HG02571 (cell line): ENCODE results near the gene CACNA1D.
"Not testable (repeated sequence)": the region's sequence is repeated elsewhere in the genome, so short reads cannot be mapped to it uniquely, and the experiment has no call there.

Source experiments
- ATAC-seq: cut with Tn5 transposase; IDR thresholded peaks from one replicate; pipeline ENCODE4 v1.9.1; 2021; ENCODE audit warnings: mild to moderate bottlenecking, moderate library complexity; ENCODE audit not compliant: unreplicated experiment

CACNA1D gene

DNA sequence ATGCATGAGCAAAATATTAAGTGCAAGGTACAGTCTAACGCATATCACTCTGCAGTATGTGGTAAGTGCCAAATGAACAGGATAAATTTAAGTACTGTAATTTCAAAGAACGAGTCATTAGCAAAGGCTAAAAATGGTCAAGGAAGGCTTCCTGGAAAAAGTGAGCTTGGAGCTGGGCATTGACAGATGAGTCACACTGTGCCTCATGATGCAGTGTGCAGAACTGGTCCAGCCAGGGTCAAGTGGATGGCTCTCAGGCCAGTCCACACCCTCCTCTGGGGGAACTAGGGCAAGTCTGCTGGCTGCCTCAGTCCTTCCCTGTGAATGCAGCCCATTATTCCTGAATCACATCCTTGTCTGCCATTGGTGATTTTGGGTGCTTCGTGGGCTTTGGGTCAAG is 76.3 kb downstream of the CACNA1D start:
- ATAC-seq = no peak

DNA sequence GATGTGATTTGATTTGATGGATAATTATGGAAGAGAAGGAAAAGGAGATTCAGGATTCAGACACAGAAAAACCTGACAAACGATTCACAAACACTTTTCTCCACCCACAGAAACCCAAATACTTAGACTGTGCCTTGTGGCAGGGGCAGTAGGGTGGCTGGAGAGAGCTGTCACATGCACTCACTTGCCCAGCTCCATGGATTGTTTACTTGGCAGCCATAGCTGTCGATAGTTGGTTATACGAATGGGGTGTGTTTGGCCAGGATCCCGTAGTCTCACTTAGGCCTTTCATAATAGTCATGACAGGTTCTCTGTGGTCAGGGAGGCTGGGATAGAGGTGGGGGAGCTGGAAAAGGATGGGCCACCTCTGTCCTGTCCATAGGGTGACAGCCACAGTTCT is 76.9 kb downstream of the CACNA1D start:
- no peak for ATAC-seq

DNA sequence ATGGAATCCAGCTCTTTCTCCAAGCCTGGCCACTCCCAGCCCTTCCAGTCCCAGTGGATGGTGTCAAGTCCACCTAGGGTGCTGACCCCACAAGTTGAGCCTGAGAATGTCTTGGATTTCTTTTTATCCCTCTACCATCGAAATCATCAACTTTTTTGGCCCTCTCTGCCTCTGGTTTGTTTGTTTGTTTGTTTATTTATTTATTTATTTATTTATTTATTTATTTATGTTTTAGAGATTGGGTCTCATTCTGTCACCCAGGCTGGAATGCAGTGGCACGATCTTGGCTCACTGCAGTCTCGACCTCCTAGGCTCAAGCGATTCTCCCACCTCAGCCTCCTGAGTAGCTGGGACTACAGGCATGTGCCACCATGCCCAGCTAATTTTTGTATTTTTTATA is 77.8 kb downstream of the CACNA1D start:
- ATAC-seq = not testable (repeated sequence)

DNA sequence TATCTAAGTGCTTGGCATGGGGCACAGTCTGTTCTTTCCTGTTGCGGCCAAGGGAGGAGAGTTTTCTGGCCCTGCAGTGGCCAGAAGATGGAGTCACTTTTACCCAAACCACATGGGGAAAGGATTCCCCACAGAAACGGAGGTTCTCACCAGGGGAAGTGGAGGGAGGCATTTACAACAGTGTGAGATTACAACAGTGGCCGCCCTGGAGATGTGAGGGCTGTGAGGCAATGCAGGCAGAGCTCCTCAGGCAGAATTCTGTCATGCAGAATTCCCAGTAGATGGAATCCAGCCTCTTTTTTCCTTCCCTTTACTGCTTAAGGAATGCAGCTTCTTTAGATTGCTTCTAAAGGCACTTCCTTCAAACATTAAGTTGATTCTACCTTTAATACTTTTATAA is 83.1 kb downstream of the CACNA1D start:
- ATAC-seq = no peak

DNA sequence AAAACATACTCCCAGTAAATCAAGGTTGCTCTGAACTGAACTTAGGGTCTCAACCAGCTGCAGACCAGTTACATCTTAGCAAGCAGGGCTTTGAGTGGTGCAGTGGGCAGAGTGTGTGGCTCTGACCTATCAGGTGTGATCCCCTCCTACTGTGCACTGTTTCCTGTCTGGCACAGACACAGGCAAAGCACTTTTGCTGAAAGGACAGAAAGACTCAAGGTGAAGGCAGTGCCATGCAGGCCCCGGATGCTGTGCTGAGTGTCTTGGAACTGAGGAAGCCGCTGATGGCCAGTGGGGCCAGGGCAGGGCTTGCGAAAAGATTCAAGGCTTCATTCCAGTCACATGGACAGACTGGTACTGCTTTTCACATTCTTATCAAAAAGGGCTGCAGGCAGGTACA is 85.2 kb downstream of the CACNA1D start:
- ATAC-seq = no peak

DNA sequence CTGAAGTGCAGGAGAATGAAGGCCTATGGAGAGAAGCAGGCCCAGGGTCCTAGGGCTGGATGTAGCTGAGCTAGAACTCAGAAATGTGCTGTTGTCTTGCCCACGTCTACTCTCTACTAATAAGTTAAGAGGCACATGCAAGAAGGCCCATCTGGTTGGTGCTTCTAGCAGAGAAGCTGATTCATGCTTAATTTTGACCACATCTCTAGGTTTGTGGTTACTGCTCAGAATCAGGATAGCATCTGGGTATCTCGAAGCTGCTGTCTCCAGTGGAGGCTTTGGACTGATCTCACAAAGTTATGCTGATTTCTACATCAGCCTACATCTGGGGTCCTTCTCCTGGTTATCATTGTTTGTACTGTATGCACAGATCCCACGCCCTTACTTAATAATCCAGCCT is 87.3 kb downstream of the CACNA1D start:
- no peak for ATAC-seq

DNA sequence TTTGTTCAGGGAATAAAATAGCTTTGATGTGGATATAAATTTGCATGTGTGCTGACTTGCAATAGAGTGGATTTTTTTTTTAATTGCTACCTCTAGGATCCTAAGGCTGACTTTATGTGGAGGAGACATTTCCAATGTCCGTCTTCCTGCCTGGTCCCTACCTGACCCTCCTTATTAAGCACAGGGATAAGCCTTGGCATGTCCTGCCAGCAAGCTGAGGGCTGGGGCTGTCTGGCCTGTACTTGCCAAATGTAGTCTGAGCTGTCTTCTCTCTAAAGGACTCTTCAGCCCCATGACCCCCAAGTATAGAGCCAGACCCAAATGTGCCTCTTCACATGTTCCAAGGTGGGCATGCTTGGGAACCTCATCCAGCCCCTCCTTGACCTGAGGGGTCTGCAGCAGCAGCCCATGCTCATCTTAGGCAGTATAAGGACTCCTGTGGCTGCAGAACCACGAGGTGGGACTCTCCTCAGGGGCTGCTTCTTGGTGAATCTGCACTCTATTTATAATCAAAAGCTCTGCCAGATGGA is 88.8 kb downstream of the CACNA1D start:
- ATAC-seq = no peak

DNA sequence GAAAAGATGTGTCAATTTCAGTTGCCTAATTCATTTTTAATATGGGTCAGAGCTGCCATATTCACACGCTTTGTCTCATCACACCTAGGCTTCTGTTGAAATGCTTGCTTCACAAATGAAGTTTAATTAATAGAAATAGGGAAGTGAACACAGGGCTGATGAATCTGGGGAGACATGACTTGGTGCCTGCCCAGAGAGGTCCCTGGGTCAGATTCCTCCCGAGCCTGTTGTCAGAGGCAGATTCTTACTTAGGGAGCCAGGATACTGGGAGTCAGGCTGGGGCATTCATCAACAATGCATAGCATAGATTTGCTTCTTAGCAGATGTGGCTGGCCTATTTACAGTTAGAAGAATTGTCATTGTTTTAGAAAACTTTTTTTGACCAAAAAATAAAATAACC is 90.6 kb downstream of the CACNA1D start:
- ATAC-seq = no peak

DNA sequence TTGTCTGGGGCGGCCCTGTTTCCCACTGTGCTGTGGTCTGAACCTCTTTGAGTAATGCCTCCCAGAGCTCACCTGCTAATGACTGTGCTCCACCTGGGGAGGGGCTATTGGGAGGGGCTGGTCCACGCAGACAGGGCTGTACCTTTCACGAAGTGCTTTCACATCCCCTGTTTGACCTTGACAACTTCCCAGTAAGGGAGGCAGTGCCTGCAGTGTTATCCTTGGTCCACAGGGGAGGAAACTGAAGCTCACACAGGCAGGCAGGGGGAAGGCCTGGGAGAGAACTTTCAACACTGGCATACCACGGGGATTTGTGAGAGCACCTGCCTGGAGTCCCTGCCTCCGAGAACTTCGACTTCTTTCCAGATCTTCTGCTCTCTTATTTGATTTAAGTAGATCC is 91.2 kb downstream of the CACNA1D start:
- no peak for ATAC-seq

DNA sequence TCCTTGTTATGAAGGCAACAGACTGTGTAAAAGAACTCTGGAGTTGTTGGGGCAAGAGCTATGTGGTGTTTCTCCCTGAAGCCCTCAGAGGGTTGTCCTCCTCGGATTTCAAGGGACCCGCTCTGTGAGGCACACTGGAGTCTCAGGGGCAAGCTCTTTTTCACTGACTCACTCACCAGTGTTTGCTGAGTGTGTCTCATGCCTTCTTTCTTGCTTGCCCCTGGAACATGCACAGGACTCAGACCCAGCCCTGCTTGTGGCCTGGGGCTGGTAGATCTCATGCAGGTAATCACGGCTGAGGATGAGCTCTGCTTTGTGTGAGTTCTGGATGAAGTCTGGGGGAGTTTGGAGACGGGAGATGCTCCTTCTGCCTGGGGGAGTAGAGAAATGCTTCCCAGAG is 93.7 kb downstream of the CACNA1D start:
- no peak for ATAC-seq

DNA sequence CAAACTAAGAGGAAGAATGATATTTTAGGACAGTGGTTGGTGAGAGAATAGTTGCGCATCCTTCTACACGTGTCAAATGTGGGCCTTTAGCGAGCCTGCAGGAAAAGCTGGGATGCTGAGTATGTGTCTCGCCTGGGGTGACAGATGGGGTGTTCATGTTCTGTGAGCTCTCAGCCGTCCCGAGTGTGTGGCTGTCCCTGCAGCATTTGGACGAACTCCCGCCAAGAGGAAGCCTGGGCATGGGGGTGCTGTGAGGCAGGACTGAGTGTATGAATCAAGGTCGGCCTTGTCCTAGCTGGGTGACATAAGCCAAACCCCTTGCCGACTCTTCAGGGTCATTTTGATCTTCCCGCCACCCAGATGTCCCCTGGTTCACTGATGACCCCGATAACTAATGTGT is 94.8 kb downstream of the CACNA1D start:
- no peak for ATAC-seq

DNA sequence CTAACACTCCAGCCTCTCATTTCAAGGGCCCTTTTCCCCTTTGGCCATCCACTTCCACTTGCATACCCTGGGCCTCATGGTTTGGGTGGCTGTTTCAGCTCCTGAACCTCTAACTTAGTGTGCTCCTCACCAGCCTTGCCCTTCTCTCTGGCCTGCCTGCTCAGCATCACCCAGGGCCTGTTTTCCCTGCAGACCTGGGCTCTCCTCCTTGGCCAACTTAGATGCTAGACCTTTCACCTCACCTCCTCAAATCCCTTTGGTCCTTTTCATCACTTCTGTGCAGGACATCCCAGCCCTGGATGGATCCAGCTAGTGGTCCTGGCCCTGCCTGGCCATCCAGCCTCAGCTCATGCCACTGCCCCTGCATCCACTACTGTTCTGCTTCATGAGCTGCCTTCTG is 95.4 kb downstream of the CACNA1D start:
- ATAC-seq = no peak

DNA sequence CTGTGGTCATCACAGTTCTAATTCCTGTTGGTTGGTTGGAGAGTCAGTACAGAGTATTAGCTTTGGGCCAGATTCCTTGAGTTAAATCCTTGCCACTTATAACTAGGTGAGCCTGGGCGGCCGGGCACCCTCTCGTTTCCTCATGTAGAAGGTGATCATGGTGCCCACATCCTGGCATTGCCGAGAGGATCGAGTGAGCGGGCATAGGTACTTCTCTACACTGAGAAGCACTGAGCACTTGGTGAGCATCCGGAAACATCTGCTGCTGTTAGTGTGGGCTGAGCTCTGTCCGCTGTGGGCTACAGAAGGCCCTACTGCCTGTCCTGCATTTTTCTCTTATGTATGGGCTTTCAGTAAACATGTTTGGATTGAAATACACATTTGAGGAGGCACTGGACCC is 96.2 kb downstream of the CACNA1D start:
- ATAC-seq = no peak

DNA sequence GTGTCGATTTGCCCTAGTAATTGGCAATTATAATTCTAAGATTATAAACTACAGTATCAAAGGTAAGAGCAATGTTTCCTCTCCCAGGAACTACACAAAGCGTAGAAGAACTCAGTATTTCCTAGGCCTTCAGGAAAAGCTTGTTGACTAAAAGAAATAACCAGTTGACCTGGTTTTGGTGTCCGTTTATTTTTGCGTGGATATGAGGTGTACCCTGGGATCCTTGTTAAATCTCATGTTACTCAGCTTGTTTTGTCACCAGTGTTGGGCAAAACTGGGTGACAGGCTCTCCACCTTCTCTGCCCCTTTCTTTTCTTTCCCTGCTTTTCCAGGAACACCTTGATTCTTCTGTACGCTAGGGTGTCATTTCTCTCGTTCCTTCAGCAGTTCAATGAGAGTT is 97.2 kb downstream of the CACNA1D start:
- ATAC-seq = no peak

DNA sequence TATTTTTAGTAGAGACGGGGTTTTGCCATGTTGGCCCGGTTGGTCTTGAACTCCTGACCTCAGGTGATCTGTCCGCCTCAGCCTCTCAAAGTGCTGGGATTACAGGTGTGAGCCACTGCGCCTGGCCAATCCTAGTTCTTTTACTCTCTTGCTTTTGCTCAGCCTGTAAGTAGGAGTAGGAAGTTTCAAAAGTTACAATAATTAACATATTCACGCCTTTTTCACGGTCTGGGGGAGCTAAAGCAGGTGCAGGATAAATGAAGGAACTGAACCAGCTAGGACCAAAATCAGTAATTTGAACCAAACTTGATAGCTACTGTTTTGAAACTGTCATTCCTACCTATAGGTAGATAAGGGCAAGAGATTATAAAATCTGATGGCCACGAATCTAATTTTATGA is 98.5 kb downstream of the CACNA1D start:
- ATAC-seq = no peak

DNA sequence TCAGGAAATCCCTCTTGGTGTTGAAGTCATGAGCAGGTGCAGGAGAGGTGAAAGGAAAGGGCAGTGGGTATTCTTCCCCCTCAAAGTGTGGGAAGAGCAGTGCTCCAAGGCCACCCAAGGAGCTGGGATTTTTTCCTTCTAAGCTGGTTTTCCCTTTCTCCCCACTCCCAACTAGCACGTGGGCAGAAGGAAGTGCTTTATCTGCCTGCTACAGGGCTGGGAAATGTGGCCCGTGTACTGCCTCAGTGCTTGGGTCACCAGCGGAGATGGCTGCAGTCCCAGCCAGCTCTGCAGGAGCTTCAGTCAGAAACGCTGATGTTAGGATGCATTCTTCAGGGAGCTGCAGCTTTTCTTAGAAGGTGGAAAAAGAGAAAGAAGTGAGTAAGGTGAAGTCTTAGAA is 99.2 kb downstream of the CACNA1D start:
- ATAC-seq = no peak

DNA sequence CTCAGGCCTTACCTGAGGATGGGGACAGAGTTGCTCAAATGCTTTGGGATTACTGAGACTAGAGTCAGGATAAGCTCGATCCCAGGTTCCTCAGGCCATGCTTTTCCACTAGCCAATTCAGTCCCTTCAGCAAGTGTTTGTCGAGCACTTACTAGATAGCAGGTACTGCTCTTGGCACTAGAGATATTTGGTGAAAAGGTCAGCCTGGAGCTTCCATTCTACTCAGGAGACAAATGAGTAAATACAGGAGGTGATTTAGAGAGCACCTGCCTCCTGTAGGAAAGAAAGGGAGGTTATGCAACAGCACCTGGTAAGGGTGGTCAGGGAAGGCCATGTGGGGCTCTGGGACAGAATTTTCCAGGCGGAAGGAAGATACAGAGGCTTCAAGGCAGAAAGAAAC is 99.9 kb downstream of the CACNA1D start:
- ATAC-seq = no peak

DNA sequence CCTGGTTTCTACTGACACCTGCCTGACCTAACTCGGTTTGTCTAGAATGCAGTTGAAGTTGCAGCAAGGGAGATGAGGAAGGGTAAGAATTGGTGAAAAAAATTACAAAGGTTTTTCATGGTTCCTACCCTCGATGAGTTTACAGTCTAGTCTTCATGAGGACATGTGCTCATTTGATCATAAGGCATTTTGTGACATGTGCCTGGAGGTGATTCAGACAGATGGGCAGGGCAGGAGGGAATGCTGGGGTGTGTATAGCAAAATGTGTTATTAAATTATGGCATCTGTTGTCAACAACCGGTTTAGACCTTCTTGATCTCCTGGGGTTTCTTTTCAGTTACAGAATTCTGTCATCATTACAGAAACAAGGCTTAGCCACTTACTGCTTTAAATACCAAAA is 101.2 kb downstream of the CACNA1D start:
- no peak for ATAC-seq

DNA sequence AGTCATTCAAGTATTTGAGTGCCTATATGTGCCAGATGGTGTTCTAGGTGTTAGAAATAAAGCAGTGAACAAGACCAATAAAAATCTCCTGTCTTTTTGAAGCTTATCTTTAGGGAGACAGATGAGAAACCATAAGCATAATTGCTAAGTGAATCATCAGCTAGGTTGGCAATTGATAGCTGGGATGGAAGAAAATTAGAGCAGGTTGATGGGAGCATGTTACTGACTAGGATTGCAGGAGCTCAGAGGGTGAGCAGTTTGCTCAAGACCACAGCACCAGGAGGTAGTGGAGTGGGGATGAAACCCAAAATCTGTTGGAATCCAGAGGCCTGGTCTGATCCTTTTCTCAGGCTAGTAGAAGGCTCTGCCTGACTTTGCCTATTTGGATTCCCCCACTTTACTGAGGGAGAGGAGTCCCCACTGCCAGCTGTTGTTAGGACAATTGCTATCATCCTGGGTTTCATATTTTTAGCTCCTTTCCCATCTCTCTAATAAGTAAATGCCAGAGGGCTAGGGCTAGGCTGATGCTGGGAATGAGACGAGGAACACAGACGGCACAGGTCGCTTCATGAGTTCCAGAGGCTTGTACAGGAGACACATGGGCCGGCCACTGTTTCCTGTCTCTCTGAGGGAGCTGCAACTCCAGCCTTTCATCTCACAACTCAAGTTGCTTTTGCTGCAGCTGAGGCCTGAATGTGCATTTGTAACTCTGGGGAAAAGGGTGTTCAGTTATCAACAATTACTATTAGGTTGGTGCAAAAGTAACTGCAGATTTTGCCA is 102.9 kb downstream of the CACNA1D start:
- ATAC-seq = no peak

DNA sequence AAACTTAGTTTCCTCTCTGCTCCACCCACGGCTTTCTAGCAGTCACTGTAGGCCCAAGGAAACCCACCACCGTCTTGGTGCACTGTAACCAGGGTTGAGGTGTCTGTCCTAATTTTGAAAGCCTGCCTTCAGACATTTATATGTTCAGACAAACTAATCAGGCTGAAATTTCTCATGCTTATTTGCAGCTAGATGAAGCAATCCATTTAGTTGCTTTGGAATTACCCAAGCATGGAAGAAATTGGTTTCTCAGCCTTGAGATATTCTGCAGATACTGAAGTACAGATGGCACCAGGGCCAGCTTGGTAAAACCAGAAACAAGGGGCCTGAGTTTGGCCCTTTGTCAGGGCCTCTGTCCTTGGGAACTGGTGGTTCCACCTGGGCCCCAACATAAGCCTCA is 105.4 kb downstream of the CACNA1D start:
- ATAC-seq = no peak

DNA sequence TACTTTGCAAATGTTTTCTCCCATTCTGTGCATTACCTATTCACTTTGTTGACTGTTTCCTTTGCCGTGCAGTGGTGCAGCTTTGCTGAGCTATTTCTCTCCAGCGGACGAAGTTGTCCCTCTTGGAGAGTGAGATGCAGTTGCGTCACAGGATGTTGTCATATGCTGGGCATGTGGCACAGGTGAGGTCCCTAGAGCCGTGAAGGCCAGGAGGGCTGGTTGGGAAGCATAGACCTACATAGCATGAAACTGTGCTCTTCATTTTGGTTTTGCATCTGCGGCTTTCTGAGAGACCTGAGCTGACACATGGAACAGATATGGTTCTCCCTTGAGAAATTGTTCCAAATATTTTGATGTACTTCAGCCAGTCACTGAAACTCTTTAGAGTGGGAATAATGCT is 108.5 kb downstream of the CACNA1D start:
- no peak for ATAC-seq

DNA sequence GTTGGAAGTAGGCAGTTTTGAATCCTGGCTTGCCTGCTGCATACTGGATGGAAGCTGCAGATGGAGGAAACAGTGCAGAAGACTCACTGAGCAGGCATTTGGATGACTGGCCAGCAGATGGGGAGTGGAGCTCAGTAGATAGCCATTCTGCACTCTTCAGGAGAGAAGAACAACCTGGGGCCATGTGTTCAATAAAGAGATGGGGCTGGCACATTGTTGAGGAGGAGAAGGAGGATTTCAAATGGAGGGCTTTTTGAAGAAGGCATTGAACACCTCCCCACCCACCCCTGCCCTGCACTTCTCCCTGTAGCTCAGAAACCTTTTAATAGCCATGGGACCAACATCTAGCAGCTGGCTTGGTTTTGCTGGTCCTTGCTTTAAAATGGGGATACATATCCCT is 109.8 kb downstream of the CACNA1D start:
- no peak for ATAC-seq

DNA sequence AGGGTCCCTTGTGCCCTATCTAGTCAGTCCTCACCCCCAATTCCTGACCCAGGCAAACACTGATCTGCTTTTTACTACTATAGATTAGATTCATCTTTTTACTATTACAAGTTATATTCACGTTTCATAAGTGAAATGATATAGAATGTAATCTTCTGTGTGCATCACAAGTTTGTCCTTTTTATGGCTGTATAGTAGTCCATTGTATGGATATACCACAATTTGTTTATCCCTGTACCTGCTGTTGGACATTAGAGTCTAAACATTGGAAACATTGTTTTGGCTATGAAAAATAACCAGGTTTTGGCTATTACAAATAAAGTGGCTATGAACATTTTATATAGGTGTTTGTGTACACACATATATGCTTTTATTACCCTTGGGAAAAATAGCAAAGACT is 112.4 kb downstream of the CACNA1D start:
- no peak for ATAC-seq
